ENCODE results near the gene GBGT1. TPM values are rescaled to one million over a fixed set of nuclear protein-coding genes. Genes with fewer than 3 reads are reported as not detected.

GBGT1 gene
- total RNA-seq, 1 donor from 2014 or later = 8.1 TPM

- Mint-ChIP-seq H3K9me3 (ENCODE audit: low read depth) (no peaks in the 10 kb centered on the region), H3K4me3 (ENCODE audit: unreplicated experiment) (peak overlapping the region; percentile 49), H3K27me3 (ENCODE audit: low read depth) (peaks cover 12% of the 10 kb centered on the region), H3K27ac (ENCODE audit: unreplicated experiment) (peak overlapping the region; percentile 77), H3K36me3 (ENCODE audit: low read depth) (peaks cover 1% of the 10 kb centered on the region), H3K4me1 (ENCODE audit: low read depth) (peaks cover 18% of the 10 kb centered on the region)
- DNase-seq (ENCODE audit: low spot score) = no peak
- TF ChIP-seq CTCF (IDR thresholded peaks at IDR 0.05) = no peak
Measured at GRCh38 chr9:133125941-133126696, 37.6 kb downstream of the GBGT1 start.

GRCh38 chr9:133124907-133125275, 38.8 kb downstream of the GBGT1 start:
- Mint-ChIP-seq H3K4me1 (ENCODE audit: low read depth) (peaks cover 25% of the 10 kb centered on the region), H3K4me3 (ENCODE audit: unreplicated experiment) (no peak overlapping the region), H3K36me3 (ENCODE audit: low read depth) (peaks cover 1% of the 10 kb centered on the region), H3K9me3 (ENCODE audit: low read depth) (no peaks in the 10 kb centered on the region), H3K27me3 (ENCODE audit: low read depth) (peaks cover 9% of the 10 kb centered on the region), H3K27ac (ENCODE audit: unreplicated experiment) (no peak overlapping the region)
- no peak for TF ChIP-seq CTCF (IDR thresholded peaks at IDR 0.05)
- no peak for DNase-seq (ENCODE audit: low spot score)

- Mint-ChIP-seq H3K4me3 (ENCODE audit: unreplicated experiment) (no peak overlapping the region), H3K9me3 (ENCODE audit: low read depth) (no peaks in the 10 kb centered on the region), H3K27me3 (ENCODE audit: low read depth) (peaks cover 9% of the 10 kb centered on the region), H3K36me3 (ENCODE audit: low read depth) (peaks cover 1% of the 10 kb centered on the region), H3K27ac (ENCODE audit: unreplicated experiment) (no peak overlapping the region), H3K4me1 (ENCODE audit: low read depth) (peaks cover 26% of the 10 kb centered on the region)
- no peak for DNase-seq (ENCODE audit: low spot score)
- TF ChIP-seq CTCF (IDR thresholded peaks at IDR 0.05) = no peak
Measured at GRCh38 chr9:133124123-133124906, 39.4 kb downstream of the GBGT1 start.

- TF ChIP-seq CTCF (IDR thresholded peaks at IDR 0.05) = no peak
- H3K27ac Mint-ChIP-seq (ENCODE audit: unreplicated experiment) = no peak overlapping the region
Measured at GRCh38 chr9:133122935-133123611, 40.6 kb downstream of the GBGT1 start.

GRCh38 chr9:133122605-133122934, 41.1 kb downstream of the GBGT1 start:
- H3K27me3 Mint-ChIP-seq (ENCODE audit: low read depth) = peaks cover 9% of the 10 kb centered on the region
- H3K36me3 Mint-ChIP-seq (ENCODE audit: low read depth) = peaks cover 1% of the 10 kb centered on the region
- no peak for DNase-seq (ENCODE audit: low spot score)
- TF ChIP-seq CTCF (IDR thresholded peaks at IDR 0.05) = no peak
- no peaks in the 10 kb centered on the region for H3K9me3 Mint-ChIP-seq (ENCODE audit: low read depth)
- H3K27ac Mint-ChIP-seq (ENCODE audit: unreplicated experiment) = no peak overlapping the region
- H3K4me1 Mint-ChIP-seq (ENCODE audit: low read depth) = peaks cover 26% of the 10 kb centered on the region
- no peak overlapping the region for H3K4me3 Mint-ChIP-seq (ENCODE audit: unreplicated experiment)

More at GRCh38 chr9:133122935-133123611, 40.6 kb downstream of the GBGT1 start:
- Mint-ChIP-seq H3K4me3 (ENCODE audit: unreplicated experiment) (no peak overlapping the region), H3K9me3 (ENCODE audit: low read depth) (no peaks in the 10 kb centered on the region), H3K27me3 (ENCODE audit: low read depth) (peaks cover 9% of the 10 kb centered on the region), H3K4me1 (ENCODE audit: low read depth) (peaks cover 26% of the 10 kb centered on the region), H3K36me3 (ENCODE audit: low read depth) (peaks cover 1% of the 10 kb centered on the region)
- DNase-seq (ENCODE audit: low spot score) = no peak

All from chondrocyte (in vitro differentiated cells).